ENCODE results near the gene DUSP16. TPM values are rescaled to one million over a fixed set of nuclear protein-coding genes. Genes with fewer than 3 reads are reported as not detected.

The DUSP16 gene
- total and polyA plus RNA-seq, 2 of the 8 experiments (the other 6 are each of a cell fraction or from before 2014, with no cell fraction given), result 31.6 to 55.9 TPM

DNA sequence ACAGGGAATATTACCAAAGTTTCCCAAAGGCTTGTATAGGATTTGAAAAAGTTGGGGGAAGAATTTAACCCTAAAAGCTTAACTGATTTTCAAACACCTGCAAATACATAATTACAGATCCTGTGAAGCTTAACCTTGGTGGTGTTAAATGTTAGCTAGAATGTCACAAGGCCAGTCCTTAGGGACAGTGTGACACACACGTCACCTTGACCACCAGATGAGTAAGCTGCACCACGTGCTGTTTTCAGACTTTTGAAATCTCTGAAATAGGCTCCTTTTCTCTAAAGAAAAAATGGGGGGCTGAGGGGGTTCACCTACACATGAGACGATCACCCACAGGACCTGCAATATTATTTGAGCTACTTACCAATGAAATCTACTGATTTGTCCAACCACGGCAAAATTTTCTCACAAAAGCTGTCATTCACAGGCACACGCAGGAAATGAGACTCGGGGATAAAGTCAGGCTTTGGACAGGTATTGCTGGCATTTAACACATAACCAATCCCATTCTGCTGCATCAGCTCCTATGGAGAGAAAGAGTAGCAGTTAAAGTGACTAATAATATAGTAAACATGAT is 75.9 kb downstream of the DUSP16 start:
- no peak overlapping the region for H3K4me3 ChIP-seq (ENCODE audit: extremely low read depth in 1 of 4, insufficient read depth in 2 of 4, low read depth in 3 of 4, low read length in 4 of 4)
- H3K56ac ChIP-seq (replicated peaks; ENCODE audit: insufficient read length, low read depth, low read length), result no peak overlapping the region
- H3K79me1 ChIP-seq (ENCODE audit: low read depth, low read length), result no peaks in the 10 kb centered on the region; the same call in 1 of the 2 replicates
- no peaks in the 10 kb centered on the region for H3K27me3 ChIP-seq (replicated peaks in 1 of 4; ENCODE audit: control insufficient read depth in 3 of 4, extremely low read depth in 1 of 4, insufficient read depth in 3 of 4, low read length in 3 of 4)
- H2AK5ac ChIP-seq (ENCODE audit: low read depth, low read length), result no peak overlapping the region
- no peaks in the 10 kb centered on the region for H3K9me3 ChIP-seq (ENCODE audit: insufficient read depth in 2 of 2, low read depth in 1 of 2, low read length in 1 of 2)
- DNase-seq (ENCODE audit: low read depth in 1 of 2, low spot score in 2 of 2) (no peak), FAIRE-seq (no peak)
- no peak overlapping the region for H2BK20ac ChIP-seq (ENCODE audit: low read length)
- no peak overlapping the region for H3K27ac ChIP-seq (ENCODE audit: low read depth, low read length)
- no peak overlapping the region for H4K91ac ChIP-seq (replicated peaks; ENCODE audit: insufficient read length, low read length)
- H3K9ac ChIP-seq (replicated peaks in 1 of 4; ENCODE audit: extremely low read depth in 1 of 4, low read depth in 3 of 4, low read length in 3 of 4), result no peak overlapping the region
- no peaks in the 10 kb centered on the region; the same call in 1 of the 2 replicates for H3K23me2 ChIP-seq (ENCODE audit: low read depth, low read length)
- H2AFZ ChIP-seq (ENCODE audit: low read length), result no peak overlapping the region
- no peak overlapping the region for H3K4me2 ChIP-seq (ENCODE audit: insufficient read depth in 1 of 2, low read depth in 2 of 2, low read length in 2 of 2)
- no peak overlapping the region for H3K4ac ChIP-seq (replicated peaks; ENCODE audit: insufficient read length, low read depth, low read length)
- H2BK120ac ChIP-seq (replicated peaks; ENCODE audit: low read depth, low read length), result no peak overlapping the region
- no peaks in the 10 kb centered on the region for H3K4me1 ChIP-seq (replicated peaks in 1 of 4; ENCODE audit: control insufficient read depth in 3 of 4, insufficient read depth in 4 of 4, low read length in 3 of 4)
- peaks cover 0 to 2% of the 10 kb centered on the region in 2 experiments for H4K20me1 ChIP-seq (replicated peaks in 1 of 2; ENCODE audit: control insufficient read depth in 1 of 2, insufficient read depth in 2 of 2, low read length in 2 of 2)
- H2BK12ac ChIP-seq (ENCODE audit: low read depth, low read length), result no peak overlapping the region
- H3K36me3 ChIP-seq (ENCODE audit: control insufficient read depth in 2 of 4, insufficient read depth in 4 of 4, low read length in 3 of 4), result peaks cover 3 to 26% (median 11%) of the 10 kb centered on the region in 4 experiments; a peak in 5 of 8 replicates
- peaks cover 0 to 4% of the 10 kb centered on the region in 2 experiments; a peak in 1 of 4 replicates for H3K79me2 ChIP-seq (ENCODE audit: control insufficient read depth in 1 of 2, insufficient read depth in 2 of 2, low read length in 2 of 2)
- no peak overlapping the region for H4K5ac ChIP-seq (ENCODE audit: insufficient read length, low read depth, low read length)
- H2BK5ac ChIP-seq (ENCODE audit: low read depth, low read length), result no peak overlapping the region
- H3K18ac ChIP-seq (ENCODE audit: extremely low read depth, low read length), result no peak overlapping the region
- no peak overlapping the region for H2BK15ac ChIP-seq (ENCODE audit: low read length)
- POLR2A ChIA-PET (ENCODE audit: partially characterized antibody), result interaction anchor here (1.7 kb wide), 1 partner anchor 9 kb away, joined by 7 read pairs; no protein-coding TSS in a partner anchor
- 93% methylated on average over 6 of the region's 6 CpGs; no CpG with 5 or more reads in 1 of the 2 experiments for WGBS, 2 experiments (ENCODE audit: extremely low coverage in 1 of 2, insufficient coverage in 1 of 2, insufficient read length in 1 of 2, insufficient replicate concordance in 2 of 2, low coverage in 1 of 2, low lambda C conversion rate in 2 of 2, missing lambda C conversion rate in 1 of 2)
- no peak overlapping the region for H3K23ac ChIP-seq (ENCODE audit: insufficient read length)
- H4K8ac ChIP-seq (ENCODE audit: extremely low read depth, insufficient read depth, low read length), result no peak overlapping the region
- H3K14ac ChIP-seq (ENCODE audit: insufficient read length), result no peak overlapping the region
- CTCF ChIA-PET (ENCODE audit: partially characterized antibody), result interaction anchor here (0.7 to 1.5 kb wide), 9 partner anchors 13 to 350 kb away, joined by 3 to 7 read pairs (median 3); no protein-coding TSS in a partner anchor
- TF ChIP-seq GTF2F1 (IDR thresholded peaks at IDR 0.05; ENCODE audit: borderline replicate concordance, low read depth, low read length), result no peak
- TF ChIP-seq EP300 (IDR thresholded peaks at IDR 0.05; ENCODE audit: borderline replicate concordance in 1 of 2, low read depth in 2 of 2, low read length in 2 of 2), result no peak
- no peak for TF ChIP-seq SIRT6 (IDR thresholded peaks at IDR 0.05; ENCODE audit: low read length)
- TF ChIP-seq SP4 (IDR thresholded peaks at IDR 0.05; ENCODE audit: low read length), result no peak
- no peak for TF ChIP-seq TBP (IDR thresholded peaks at IDR 0.05; ENCODE audit: low read depth, low read length)
- TF ChIP-seq NANOG (IDR thresholded peaks at IDR 0.05; ENCODE audit: insufficient read depth, low read depth, low read length, poor library complexity, severe bottlenecking), result no peak
- TF ChIP-seq KDM4A (IDR thresholded peaks at IDR 0.05; ENCODE audit: low read depth, low read length, severe bottlenecking), result no peak
- TF ChIP-seq, protein P1, sequence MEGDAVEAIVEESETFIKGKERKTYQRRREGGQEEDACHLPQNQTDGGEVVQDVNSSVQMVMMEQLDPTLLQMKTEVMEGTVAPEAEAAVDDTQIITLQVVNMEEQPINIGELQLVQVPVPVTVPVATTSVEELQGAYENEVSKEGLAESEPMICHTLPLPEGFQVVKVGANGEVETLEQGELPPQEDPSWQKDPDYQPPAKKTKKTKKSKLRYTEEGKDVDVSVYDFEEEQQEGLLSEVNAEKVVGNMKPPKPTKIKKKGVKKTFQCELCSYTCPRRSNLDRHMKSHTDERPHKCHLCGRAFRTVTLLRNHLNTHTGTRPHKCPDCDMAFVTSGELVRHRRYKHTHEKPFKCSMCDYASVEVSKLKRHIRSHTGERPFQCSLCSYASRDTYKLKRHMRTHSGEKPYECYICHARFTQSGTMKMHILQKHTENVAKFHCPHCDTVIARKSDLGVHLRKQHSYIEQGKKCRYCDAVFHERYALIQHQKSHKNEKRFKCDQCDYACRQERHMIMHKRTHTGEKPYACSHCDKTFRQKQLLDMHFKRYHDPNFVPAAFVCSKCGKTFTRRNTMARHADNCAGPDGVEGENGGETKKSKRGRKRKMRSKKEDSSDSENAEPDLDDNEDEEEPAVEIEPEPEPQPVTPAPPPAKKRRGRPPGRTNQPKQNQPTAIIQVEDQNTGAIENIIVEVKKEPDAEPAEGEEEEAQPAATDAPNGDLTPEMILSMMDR (IDR thresholded peaks at IDR 0.05; ENCODE audit: control extremely low read depth in 1 of 3, insufficient read depth in 1 of 3, low read depth in 1 of 3, low read length in 3 of 3), result no peak
- TF ChIP-seq, protein P2, sequence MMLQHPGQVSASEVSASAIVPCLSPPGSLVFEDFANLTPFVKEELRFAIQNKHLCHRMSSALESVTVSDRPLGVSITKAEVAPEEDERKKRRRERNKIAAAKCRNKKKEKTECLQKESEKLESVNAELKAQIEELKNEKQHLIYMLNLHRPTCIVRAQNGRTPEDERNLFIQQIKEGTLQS (IDR thresholded peaks at IDR 0.05; ENCODE audit: insufficient read depth, low read depth, low read length), result no peak
